GM10266 (cell line): ENCODE results near the gene CYGB.

ENCODE experiments used
- DNase-seq: peaks from one replicate; pipeline ENCODE4 v3.0.0; 2012; ENCODE audit errors: extremely low spot score
- CTCF ChIP-seq: IDR thresholded peaks from 2 replicates; pipeline ENCODE4 v1.5.1; 2012; ENCODE audit warnings: mild to moderate bottlenecking, low read depth; ENCODE audit not compliant: control insufficient read depth, insufficient read depth; ENCODE audit errors: missing control alignments

CYGB gene

GRCh38 chr17:76581515-76581914 is 44.0 kb upstream of the CYGB start:
- no peak for DNase-seq
- TF ChIP-seq CTCF: no peak

DNA sequence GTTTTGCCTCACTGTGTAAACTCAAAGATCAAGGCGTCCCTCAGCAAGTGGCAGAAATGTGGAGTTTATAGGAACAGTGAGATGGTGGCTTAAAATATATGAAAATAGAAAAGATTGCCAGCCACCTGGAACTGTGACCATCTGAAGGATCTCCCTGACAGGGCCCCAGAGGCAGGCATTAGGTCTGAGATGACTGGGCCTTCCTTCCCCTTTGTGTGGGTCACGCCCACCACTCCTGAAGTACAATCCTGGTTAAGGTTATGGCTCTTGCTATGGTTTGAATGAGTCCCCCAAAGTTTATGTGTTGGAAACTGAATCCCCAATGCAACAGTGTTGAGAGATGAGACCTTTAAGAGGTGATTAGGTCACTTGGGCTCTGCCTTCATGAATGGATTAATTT is 41.8 kb upstream of the CYGB start:
- no peak for TF ChIP-seq CTCF
- no peak for DNase-seq

GRCh38 chr17:76578376-76578775 is 40.9 kb upstream of the CYGB start:
- TF ChIP-seq CTCF: no peak
- DNase-seq: no peak

- DNase-seq: no peak
- TF ChIP-seq CTCF: no peak
Observed at GRCh38 chr17:76577876-76578275, 40.4 kb upstream of the CYGB start.

DNA sequence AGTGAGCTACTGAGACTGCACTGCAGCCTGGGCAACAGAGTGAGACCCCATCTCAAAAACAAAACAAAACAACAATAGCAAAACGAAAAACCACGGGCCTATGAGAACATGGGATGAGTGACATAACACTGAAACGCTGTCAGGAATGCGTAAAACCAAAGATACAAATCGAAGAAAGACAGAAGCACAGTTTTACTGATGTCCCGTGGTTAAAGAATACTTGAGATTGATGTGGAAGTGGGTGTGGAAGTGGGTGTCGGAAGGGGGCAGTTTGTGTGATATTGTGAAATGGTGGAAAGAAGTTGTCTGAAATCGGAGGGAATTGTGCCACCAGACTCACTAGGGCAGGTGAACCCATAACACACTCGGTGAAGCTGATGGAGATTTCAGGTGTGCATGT is 38.7 kb upstream of the CYGB start:
- TF ChIP-seq CTCF: no peak
- no peak for DNase-seq

GRCh38 chr17:76575570-76575969 is 38.1 kb upstream of the CYGB start:
- DNase-seq: no peak
- no peak for TF ChIP-seq CTCF

DNA sequence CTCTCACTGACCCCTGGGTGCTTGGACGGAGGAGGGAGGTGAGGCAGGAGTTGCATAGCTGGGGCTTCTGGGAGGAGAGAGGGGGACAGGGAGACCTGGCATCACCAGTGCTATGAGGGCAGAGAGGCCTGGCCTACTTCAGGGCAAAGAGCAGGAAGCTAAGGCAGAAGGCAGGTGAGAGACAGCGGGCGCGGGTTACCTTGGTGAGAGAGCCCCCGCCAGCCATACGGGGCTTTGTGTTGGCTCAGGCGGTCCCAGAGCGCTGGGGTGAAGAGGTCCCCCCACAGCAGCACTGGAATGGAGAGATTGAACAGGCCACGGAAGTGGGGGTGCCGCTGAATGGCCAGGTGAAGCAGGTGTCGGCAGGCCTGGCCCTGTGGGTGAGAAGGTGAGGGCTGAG is 36.7 kb upstream of the CYGB start:
- no peak for DNase-seq
- no peak for TF ChIP-seq CTCF

DNA sequence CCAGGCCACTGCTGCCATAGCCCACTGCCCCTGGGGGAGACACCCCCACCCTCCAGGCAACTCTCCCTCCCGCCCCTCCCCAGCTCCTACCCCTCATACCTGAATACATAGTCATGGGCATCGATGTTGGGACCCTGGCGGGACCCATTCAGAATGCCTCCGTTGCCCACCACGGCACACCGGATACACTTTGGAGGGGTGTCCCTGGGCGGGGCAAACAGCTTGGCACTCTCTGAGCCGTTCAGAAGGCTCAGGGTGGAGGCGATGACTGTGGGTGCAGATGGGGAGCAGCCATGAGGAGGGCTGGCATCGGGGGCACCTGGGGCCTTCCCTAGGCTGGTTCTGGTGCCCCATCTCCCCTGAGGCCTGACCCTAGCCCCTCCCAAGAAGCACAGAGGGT is 35.6 kb upstream of the CYGB start:
- DNase-seq: no peak
- no peak for TF ChIP-seq CTCF
